H9 (cell line): Measurements from ENCODE around the gene PEX19. TPM values are rescaled to one million over a fixed set of nuclear protein-coding genes. Genes with fewer than 3 reads are reported as not detected.

Experiments used
- DNase-seq: peaks from one replicate; pipeline ENCODE4 v3.0.0-alpha.2; 2017
- H2AFZ ChIP-seq: one replicate; pipeline ENCODE4 v1.6.1; 2013; ENCODE audit warnings: mild to moderate bottlenecking, low read length, control low read depth, moderate library complexity
- H2AK5ac ChIP-seq: 2 replicates; pipeline ENCODE4 v1.6.1; 2013; ENCODE audit warnings: low read length, control low read depth, mixed read lengths; ENCODE audit not compliant: insufficient read length
- H2BK120ac ChIP-seq: one replicate; pipeline ENCODE4 v1.6.1; 2013; ENCODE audit warnings: low read depth, mild to moderate bottlenecking, low read length, control low read depth, inconsistent platforms; ENCODE audit not compliant: poor library complexity, severe bottlenecking
- H2BK12ac ChIP-seq: 2 replicates; pipeline ENCODE4 v1.6.1; 2013; ENCODE audit warnings: low read length, control low read depth, mixed read lengths, low read depth; ENCODE audit not compliant: insufficient read length
- H2BK15ac ChIP-seq: 2 replicates; pipeline ENCODE4 v1.6.1; 2013; ENCODE audit warnings: low read depth, low read length, control low read depth
- H2BK20ac ChIP-seq: one replicate; pipeline ENCODE4 v1.6.1; 2013; ENCODE audit warnings: low read depth, mild to moderate bottlenecking, low read length, control low read depth, inconsistent platforms; ENCODE audit not compliant: poor library complexity, severe bottlenecking
- H2BK5ac ChIP-seq: 2 replicates; pipeline ENCODE4 v1.6.1; 2013; ENCODE audit warnings: low read length, control low read depth, mixed read lengths; ENCODE audit not compliant: insufficient read length
- H3K14ac ChIP-seq: 2 replicates; pipeline ENCODE4 v1.6.1; 2013; ENCODE audit warnings: low read length, control low read depth; ENCODE audit not compliant: insufficient read depth
- H3K18ac ChIP-seq: 2 replicates; pipeline ENCODE4 v1.6.1; 2013; ENCODE audit warnings: low read depth, mild to moderate bottlenecking, mixed read lengths, low read length, control low read depth; ENCODE audit not compliant: insufficient read length
- H3K23ac ChIP-seq: 2 replicates; pipeline ENCODE4 v1.6.1; 2013; ENCODE audit warnings: low read length, control low read depth, mixed read lengths, low read depth; ENCODE audit not compliant: insufficient read length
- H3K23me2 ChIP-seq: 2 replicates; pipeline ENCODE4 v1.6.1; 2013; ENCODE audit warnings: low read depth, mild to moderate bottlenecking, mixed read lengths, low read length, control low read depth; ENCODE audit not compliant: insufficient read length, poor library complexity, severe bottlenecking
- H3K27ac ChIP-seq: 2 replicates; pipeline ENCODE4 v1.5.1; 2013; ENCODE audit warnings: low read length, control low read depth, mixed read lengths, low read depth; ENCODE audit not compliant: insufficient read length
- H3K27me3 ChIP-seq: 2 replicates; pipeline ENCODE4 v1.6.1; 2013; ENCODE audit warnings: low read length, control low read depth, inconsistent platforms; ENCODE audit not compliant: insufficient read depth
- H3K4ac ChIP-seq: 2 replicates; pipeline ENCODE4 v1.6.1; 2013; ENCODE audit warnings: low read depth, mild to moderate bottlenecking, control low read depth, inconsistent platforms, low read length, moderate library complexity
- H3K4me1 ChIP-seq: 2 replicates; pipeline ENCODE4 v1.6.1; 2013; ENCODE audit warnings: low read length, control low read depth, inconsistent platforms; ENCODE audit not compliant: insufficient read depth
- H3K4me2 ChIP-seq: 2 replicates; pipeline ENCODE4 v1.6.1; 2013; ENCODE audit warnings: low read length, control low read depth, mixed read lengths; ENCODE audit not compliant: insufficient read length, insufficient read depth
- H3K56ac ChIP-seq: 2 replicates; pipeline ENCODE4 v1.6.1; 2013; ENCODE audit warnings: low read depth, mild to moderate bottlenecking, mixed read lengths, low read length, control low read depth; ENCODE audit not compliant: insufficient read length
- H3K79me1 ChIP-seq: 2 replicates; pipeline ENCODE4 v1.6.1; 2013; ENCODE audit warnings: low read depth, mild to moderate bottlenecking, moderate library complexity, low read length, control low read depth, inconsistent platforms; ENCODE audit not compliant: insufficient read depth, poor library complexity, severe bottlenecking
- H3K79me2 ChIP-seq: 2 replicates; pipeline ENCODE4 v1.6.1; 2013; ENCODE audit warnings: low read length, control low read depth, inconsistent platforms; ENCODE audit not compliant: insufficient read depth
- H3K9ac ChIP-seq: 2 replicates; pipeline ENCODE4 v1.6.1; 2013; ENCODE audit warnings: low read length, control low read depth, mixed read lengths; ENCODE audit not compliant: insufficient read length; ENCODE audit errors: extremely low read depth
- H3K9me3 ChIP-seq: one replicate; pipeline ENCODE4 v1.6.1; 2013; ENCODE audit warnings: low read depth, low read length, inconsistent platforms; ENCODE audit not compliant: control insufficient read depth
- H3T11ph ChIP-seq: one replicate; pipeline ENCODE4 v1.6.1; 2013; ENCODE audit warnings: mild to moderate bottlenecking, low read length, control low read depth, inconsistent platforms
- H4K20me1 ChIP-seq: one replicate; pipeline ENCODE4 v1.6.1; 2013; ENCODE audit not compliant: control insufficient read depth, insufficient read length, insufficient read depth
- H4K5ac ChIP-seq: 2 replicates; pipeline ENCODE4 v1.6.1; 2013; ENCODE audit warnings: low read depth, mild to moderate bottlenecking, mixed read lengths, low read length, control low read depth; ENCODE audit not compliant: insufficient read length
- H4K8ac ChIP-seq: replicated peaks from 2 replicates; pipeline ENCODE4 v1.6.1; 2013; ENCODE audit warnings: low read length, control low read depth, mixed read lengths, low read depth; ENCODE audit not compliant: insufficient read length
- H4K91ac ChIP-seq: 2 replicates; pipeline ENCODE4 v1.6.1; 2013; ENCODE audit warnings: low read depth, mild to moderate bottlenecking, moderate library complexity, mixed read lengths, low read length, control low read depth; ENCODE audit not compliant: insufficient read length
- H3K27ac Mint-ChIP-seq, 3 experiments: 2 replicates in 2 of 3; 3 replicates in 1 of 3; pipeline ENCODE4 v1.8.0; 2020 to 2021; ENCODE audit warnings: mixed read lengths in 3 of 3, mild to moderate bottlenecking in 1 of 3, moderate library complexity in 1 of 3
- H3K27me3 Mint-ChIP-seq: 2 replicates; pipeline ENCODE4 v1.8.0; 2021; ENCODE audit warnings: low read depth, mild to moderate bottlenecking, moderate library complexity, mixed read lengths
- H3K36me3 Mint-ChIP-seq, 3 experiments: 2 replicates in 2 of 3; 3 replicates in 1 of 3; pipeline ENCODE4 v1.8.0; 2020 to 2021; ENCODE audit warnings: low read depth in 3 of 3, mixed read lengths in 3 of 3; ENCODE audit not compliant: insufficient read depth in 1 of 3
- H3K4me1 Mint-ChIP-seq, 2 experiments: 2 replicates each; pipeline ENCODE4 v1.8.0; 2020; ENCODE audit warnings: mixed read lengths in 2 of 2
- H3K4me3 Mint-ChIP-seq, 2 experiments: 2 replicates in 1 of 2; 3 replicates in 1 of 2; pipeline ENCODE4 v1.8.0; 2020 to 2021; ENCODE audit warnings: mild to moderate bottlenecking in 2 of 2, mixed read lengths in 2 of 2, moderate library complexity in 1 of 2
- H3K9me3 Mint-ChIP-seq, 2 experiments: 2 replicates in 1 of 2; 3 replicates in 1 of 2; pipeline ENCODE4 v1.8.0; 2020; ENCODE audit warnings: mild to moderate bottlenecking in 2 of 2, mixed read lengths in 2 of 2, moderate library complexity in 1 of 2
- CTCF ChIP-seq: fragments of 200-600 bp; sonication (generic); conservative IDR thresholded peaks from 3 replicates; pipeline ENCODE4 v1.8.0; 2021; ENCODE audit warnings: antibody characterized with exemption, mild to moderate bottlenecking
- WGBS: extraction: QIAGEN DNeasy Blood & Tissue Kit; methylation state at CpG from one replicate; pipeline ENCODE4 v1.1.7; 2013; ENCODE audit warnings: missing lambda C conversion rate, low lambda C conversion rate, mixed read lengths; ENCODE audit not compliant: insufficient read length; ENCODE audit errors: extremely low coverage; 5-methylcytosine and 5-hydroxymethylcytosine counted together
- long read RNA-seq: library from polyadenylated mRNA; unstranded; transcript quantifications from one replicate; pipeline ENCODE4 v2.0.0, GENCODE V29; 2020
- total RNA-seq: library from RNA; stranded (reverse); gene quantifications from 2 replicates; pipeline ENCODE4 v1.2.1, GENCODE V29; 2021

The PEX19 gene
- 86.8 and 92.7 TPM in 2 replicates for total RNA-seq
- long read RNA-seq, transcript PEX19-205 (7 exons, 3,504 nt) = minor isoform, 23 of 564 reads
- long read RNA-seq, transcript PEX19-201 (8 exons, 3,661 nt) = major isoform, 504 of 564 reads
- long read RNA-seq, partial matches to known transcripts = 13 of 564 reads
- long read RNA-seq, other reads (novel, unspliced or antisense) = 17 of 564 reads

GRCh38 chr1:160284782-160285344 lies at the start of gene PEX19:
Gene PEX19, minus strand, starts transcription at chr1:160285133. Its CDS starts 9 bp downstream, at chr1:160285124.
- H3K79me2 ChIP-seq = peaks cover 5% of the 10 kb centered on the region; the same call in 1 of the 2 replicates
- H3K56ac ChIP-seq = no peak within 1 kb of the TSS
- H3K36me3 Mint-ChIP-seq = peaks cover 20 to 48% (median 46%) of the 10 kb centered on the region in 3 experiments
- H2BK20ac ChIP-seq = no peak within 1 kb of the TSS
- H3K23ac ChIP-seq = no peak within 1 kb of the TSS
- no peak within 1 kb of the TSS for H4K91ac ChIP-seq
- no peak within 1 kb of the TSS for H2BK120ac ChIP-seq
- H3K4me3 Mint-ChIP-seq = peak within 1 kb of the TSS; percentile 87 to 96
- H4K20me1 ChIP-seq = no peaks in the 10 kb centered on the region
- no peak within 1 kb of the TSS for H4K8ac ChIP-seq
- H2BK5ac ChIP-seq = no peak within 1 kb of the TSS
- no peaks in the 10 kb centered on the region for H3K27me3 Mint-ChIP-seq
- no peak within 1 kb of the TSS for H2BK12ac ChIP-seq
- H3K14ac ChIP-seq = peak within 1 kb of the TSS; percentile 80; the same call in 1 of the 2 replicates
- no peak within 1 kb of the TSS for H3T11ph ChIP-seq
- H3K27me3 ChIP-seq = no peaks in the 10 kb centered on the region
- H3K27ac Mint-ChIP-seq = peak within 1 kb of the TSS; percentile 86 to 96 (median 86)
- no peaks in the 10 kb centered on the region for H3K79me1 ChIP-seq
- H3K23me2 ChIP-seq = peaks cover 4% of the 10 kb centered on the region
- no peak within 1 kb of the TSS for H3K27ac ChIP-seq
- WGBS = no CpG with 5 or more reads among the region's 27 CpGs
- H3K4me1 Mint-ChIP-seq = peaks cover 14 to 16% of the 10 kb centered on the region in 2 experiments
- peak within 1 kb of the TSS; percentile 62 for H3K18ac ChIP-seq
- H3K4me1 ChIP-seq = 0 out of 2 replicates have a peak, but pooled peaks cover 2% of the 10 kb centered on the region
- no peaks in the 10 kb centered on the region for H3K9me3 Mint-ChIP-seq
- H2AK5ac ChIP-seq = no peak within 1 kb of the TSS
- peak; percentile 95 for DNase-seq
- peak within 1 kb of the TSS; percentile 97 for H3K4me2 ChIP-seq
- H2BK15ac ChIP-seq = no peak within 1 kb of the TSS
- no peak within 1 kb of the TSS for H2AFZ ChIP-seq
- no peak within 1 kb of the TSS for H3K4ac ChIP-seq
- peak within 1 kb of the TSS; percentile 87 for H3K9ac ChIP-seq
- no peak within 1 kb of the TSS for H4K5ac ChIP-seq
- no peak for TF ChIP-seq CTCF
- H3K9me3 ChIP-seq = no peaks in the 10 kb centered on the region
